NCI-H2196 (cell line): ENCODE results near the gene UNC80.

Experiments
- DNase-seq: peaks from one replicate; lab custom pipeline; 2025; ENCODE audit not compliant: unreplicated experiment; lab: John Stamatoyannopoulos, UW

Gene UNC80

DNA sequence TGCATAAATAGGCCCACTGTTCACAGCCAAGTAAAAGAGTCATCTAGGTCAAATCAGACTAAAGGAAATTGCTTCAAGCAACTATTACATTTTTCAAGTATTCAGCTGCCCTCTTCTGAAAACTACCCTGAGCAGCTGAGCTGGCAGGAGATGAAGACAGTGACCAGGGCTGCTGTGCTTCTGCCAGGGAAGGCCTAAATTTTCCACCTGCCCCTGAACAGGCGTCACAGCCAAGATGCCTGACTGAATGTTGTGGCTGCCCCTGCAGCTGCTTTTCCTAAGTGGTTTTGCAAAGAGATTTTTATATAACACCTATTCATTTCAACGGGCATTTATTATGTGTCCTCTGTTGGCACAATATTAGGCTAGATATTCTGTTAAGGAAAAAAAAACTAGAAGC, 134.1 kb downstream of the UNC80 start:
- peak; percentile 11 for DNase-seq

DNA sequence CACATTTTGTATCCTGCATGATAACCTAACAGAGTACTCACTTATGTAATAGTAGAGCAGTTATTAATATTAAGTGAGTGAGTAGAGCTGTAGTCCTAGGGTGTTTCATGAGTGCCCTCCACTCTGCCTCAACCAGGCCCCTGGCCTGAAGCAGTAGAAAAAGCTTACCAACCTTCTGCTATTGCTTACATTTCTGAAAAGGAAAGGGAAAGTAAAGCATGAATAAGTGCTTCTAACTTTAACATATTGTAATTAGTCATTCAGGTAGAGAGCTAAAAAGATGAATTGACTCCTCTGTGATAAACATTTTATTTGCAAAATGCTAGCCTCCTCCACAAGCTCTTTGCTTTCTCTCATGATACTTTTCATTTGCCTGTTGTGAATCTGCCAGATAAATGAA, 136.1 kb downstream of the UNC80 start:
- DNase-seq = no peak

DNA sequence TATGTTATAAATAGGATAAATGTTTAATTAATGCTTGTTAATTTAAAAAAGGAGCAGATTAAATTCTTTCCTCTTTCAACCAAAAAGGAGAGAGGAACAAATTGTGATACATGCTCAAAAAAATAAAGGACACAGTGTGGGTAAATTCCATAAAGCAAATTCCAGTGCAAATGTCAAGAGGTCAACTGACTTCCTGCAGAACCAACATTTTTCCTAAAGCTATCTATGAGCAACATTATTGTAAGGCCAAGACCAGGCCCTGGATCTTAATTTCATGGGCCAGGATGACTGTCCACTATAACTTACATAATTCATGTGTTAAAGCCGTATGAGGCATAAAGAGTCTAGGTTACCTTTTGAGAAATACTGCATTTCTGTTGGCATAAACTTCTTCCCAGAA, 136.9 kb downstream of the UNC80 start:
- no peak for DNase-seq

DNA sequence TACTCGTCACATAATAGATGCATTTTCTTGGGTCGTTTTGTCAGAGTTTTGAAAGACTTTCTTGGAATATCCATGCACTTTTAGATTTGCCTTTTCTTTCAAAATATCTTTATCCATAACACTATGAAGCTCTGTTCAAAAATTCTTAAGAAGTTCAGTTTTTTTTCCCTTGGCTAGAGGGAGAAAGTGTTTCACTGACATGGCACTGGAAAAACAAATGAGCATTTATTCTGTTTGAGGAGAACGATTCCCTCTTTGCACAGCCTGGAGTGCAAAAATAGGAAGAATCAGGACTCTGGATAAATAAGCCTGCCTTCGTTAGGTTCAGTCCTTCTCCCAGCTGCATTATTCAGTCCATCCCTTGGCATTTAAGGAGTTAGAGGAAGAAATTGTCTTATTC, 139.9 kb downstream of the UNC80 start:
- no peak for DNase-seq

DNA sequence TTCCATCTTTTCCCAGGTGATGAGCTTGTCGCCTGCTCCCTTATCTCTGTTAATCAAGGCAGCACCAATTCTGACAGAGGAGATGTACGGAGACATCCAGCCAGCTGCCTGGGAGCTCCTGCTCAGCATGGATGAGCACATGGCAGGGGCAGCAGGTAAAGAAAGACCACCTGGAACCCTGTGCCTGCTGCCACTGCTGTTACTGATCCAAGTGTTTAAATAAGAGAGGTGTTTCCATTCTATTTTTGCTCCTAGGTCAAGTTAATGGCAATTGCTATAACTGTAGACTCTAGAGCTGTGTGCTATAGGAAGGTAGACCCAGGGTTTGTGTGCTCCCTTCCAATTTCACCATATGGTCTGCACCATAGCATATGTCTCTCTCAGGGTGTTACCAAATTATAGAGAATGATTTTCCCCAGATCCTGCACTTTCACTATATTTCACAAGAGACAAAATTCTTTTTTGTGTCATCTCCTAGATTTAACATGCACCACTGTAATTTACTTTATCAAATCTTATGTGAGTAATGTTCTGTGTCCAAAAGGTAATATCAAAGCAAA, 142.2 kb downstream of the UNC80 start:
- no peak for DNase-seq

DNA sequence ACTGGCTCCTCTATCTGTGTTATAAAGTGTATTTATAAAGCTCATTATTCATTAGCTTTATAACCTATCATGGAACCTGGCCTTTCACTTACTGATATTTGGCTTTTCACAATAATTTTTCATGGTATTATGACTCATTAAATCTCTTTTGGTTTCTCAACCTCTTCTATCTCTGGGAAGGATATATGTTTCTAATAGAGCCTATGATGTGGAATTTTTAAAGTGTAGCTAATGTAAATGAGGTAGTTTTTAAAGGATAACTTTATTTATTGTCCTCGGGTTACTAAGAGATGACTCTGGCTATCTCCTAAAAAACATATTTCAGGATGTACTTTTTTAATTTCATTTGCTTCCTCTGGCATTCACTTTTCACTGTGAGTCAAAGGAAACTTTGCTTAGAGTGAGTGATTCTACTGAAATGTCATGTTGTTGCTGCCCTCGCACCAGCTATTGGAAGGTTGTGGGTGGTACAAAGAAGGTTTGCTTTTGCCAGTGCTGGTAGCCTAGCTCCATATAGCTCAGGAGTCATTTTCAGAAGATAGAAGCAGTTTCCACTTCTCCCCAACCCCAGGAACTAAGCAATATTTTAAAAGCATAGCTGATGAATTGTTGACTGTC, 145.6 kb downstream of the UNC80 start:
- no peak for DNase-seq

DNA sequence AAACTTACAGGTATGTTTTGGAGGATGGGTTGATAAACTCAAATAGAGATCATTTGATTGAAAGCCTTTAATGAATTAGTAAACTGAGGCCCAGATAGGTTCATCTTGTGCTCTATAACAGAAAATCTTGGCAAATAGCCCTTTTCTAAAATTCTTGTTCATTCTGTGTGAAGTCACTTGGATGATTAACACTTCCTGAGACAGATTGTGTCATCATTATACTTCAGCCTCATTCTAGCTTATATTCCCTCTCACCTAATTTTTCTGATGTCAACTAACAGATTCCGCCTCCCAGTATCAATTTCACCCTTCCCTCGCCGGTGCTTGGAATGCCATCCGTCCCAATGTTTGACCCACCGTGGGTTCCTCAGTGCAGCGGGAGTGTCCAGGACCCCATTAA, 146.6 kb downstream of the UNC80 start:
- DNase-seq = no peak

DNA sequence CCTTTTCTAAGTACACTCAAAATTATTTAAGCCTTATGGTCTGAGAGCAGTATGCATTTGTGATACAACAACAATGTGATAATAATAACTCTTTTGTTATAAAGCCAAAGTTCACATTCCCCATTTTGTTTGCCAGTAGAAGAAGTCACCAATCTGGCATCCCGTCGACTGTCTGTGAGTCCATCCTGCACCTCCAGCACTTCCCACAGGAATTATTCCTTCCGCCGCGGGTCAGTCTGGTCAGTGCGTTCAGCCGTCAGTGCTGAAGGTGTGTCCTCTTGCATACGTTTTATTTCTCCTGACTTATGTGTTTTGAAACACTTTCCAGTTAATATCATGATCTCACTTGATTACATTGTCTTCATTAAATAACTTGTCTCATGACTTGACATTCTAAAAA, 150.5 kb downstream of the UNC80 start:
- DNase-seq = no peak

DNA sequence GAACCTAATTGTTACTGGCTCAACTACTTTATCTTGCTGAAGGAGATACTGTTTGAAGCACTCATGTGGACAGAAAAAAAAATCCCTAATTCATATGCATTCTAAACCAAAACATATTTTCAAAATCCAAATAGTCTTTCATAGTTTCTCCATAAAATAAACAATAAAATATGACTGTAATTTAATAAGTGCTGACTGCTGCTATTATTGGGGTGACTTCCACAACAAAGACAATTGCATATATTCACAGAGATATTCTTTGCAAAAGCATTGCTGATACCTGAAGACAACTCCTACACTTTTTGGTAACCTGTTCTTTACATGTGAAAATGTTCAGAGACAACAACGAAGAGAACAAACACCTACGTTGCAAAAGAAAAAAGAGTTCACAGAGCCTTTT, 157.7 kb downstream of the UNC80 start:
- no peak for DNase-seq

DNA sequence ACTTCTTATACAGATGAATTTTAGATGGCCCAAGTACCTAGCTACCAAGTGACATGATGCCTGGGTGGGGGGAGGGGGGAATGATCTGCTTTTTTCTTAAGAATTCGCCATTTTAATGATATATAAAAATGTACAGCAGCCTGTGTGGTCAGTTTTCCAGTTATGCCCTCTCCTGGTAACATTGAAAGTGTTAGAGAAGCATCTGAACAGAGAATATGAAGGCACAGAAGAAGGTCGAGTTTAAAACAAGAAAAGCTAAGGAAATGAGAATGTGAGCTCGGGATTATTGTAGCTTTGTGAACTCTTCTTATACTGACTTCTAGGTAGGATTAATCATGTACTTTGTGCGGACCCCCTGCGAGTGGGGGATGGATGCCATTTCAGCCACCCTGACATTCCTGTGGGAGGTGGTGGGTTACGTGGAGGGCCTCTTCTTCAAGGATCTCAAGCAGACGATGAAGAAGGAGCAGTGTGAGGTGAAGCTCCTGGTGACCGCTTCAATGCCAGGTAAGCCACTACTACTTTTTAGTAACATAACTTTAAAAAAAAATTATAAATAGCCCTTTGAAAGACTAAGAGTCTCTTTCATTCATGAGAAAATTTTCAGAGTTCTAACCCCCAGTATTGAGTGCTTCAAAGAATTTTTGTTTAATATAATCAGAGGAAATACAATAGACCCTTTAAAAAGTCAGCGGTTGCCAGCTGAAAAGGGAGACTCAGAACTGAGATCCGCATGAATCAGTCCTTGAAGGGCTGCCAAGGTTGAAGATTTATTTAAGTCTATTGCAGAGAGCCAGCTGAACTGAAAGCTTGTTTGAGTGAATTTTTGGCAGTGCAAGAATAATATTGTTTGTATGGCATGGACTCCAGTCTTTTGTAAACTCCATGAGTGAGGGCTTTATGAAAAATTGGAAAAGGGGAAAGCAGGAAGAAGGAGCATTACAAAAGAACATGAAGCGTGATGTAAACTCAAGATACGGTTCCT, 162.2 kb downstream of the UNC80 start:
- DNase-seq = peak; percentile 44

DNA sequence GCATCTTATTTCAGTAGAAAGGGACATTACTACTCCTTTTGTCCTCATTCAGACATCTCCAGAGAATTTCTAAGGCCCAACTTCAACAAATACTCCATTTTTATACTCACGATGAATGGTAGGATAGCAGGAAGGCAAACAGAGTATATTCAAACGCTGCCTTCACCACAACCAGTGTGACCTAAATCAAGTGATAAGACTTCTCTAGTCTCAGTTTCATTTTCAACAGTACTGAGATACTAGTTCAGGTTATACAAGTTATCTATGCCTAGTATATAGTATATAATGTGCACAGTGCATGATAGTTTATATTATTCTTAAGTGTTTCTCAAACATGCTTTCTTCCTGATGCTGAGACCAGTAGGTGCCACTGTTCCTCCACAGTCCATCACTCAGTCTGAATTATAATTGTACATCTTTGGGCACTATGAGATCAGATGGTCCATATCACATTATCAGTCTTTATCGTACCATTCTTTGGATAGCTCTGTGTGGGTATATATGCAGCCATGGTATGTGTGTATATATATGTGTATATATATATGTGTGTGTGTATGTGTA, 164.6 kb downstream of the UNC80 start:
- DNase-seq = no peak

DNA sequence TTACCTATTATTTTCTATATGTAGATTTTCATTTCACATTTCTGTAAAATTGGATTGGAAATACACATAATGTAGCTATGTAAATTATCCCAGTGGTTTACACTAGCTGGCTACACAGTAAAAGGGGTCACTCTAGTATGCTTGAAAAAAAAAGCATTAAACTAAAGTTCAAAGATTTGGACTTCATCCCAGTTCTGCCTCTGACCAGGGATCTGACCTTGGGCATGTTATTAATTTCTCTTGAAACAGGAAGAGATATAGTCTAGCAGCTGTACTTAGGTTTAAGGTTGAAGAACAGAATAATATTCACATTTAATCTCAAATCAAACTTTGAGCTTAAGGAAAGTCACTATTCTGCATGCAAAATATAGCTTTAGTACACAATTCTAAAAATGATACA, 166.3 kb downstream of the UNC80 start:
- no peak for DNase-seq

DNA sequence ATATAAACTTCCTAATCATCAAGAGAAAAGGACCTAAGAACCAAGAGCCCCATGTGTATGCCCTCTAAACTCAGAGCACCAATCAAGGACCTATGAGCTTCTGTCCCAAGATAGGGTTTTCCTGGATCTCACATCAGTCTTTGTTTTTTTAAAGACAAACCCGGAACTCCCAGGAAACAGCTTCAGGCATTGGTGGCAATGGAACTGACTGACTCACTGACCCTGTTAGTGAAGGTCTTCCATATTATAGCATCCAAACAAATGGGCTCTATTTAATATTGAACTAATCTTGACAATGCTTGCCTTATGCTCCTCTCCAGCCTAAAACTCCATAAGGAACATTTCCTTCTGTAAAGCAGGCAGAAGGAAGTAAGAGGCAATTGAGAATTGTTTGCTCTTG, 167.3 kb downstream of the UNC80 start:
- DNase-seq = no peak

DNA sequence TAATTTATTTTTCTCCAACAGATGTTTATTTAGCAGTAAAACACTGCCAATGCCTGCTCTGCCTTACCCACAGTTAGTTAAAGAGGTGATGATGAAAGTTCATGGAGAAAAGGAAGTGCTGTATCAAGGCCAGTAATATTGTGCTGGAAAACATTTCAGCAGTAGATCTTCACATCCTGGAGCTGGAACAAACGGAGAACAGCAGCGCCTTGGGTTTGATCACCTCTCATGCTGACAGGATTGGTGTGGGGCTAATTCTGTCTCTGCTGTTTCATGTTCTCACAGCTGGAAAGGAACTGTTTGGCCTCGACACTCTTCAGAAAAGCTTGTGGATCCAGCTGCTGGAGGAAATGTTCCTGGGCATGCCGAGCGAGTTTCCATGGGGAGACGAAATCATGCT, 169.3 kb downstream of the UNC80 start:
- no peak for DNase-seq

DNA sequence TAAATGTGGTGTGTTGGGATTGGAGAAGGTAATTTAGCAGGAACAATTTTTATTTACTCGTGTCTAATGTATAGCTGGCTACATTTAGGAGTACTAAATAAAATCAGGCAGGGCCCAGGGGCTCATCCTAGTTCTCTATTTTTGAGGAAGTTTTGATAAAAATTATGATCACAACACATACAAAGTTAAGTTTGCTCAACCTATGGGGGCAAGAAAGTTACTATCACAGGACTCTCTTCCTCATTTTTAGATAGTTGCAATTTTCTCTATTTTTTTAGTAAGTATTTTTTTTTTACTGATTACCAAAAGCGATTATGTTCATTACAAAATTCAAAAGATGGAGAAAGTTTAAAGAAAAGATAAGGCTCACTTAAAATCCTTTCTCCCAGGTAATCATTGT, 170.8 kb downstream of the UNC80 start:
- DNase-seq = no peak

DNA sequence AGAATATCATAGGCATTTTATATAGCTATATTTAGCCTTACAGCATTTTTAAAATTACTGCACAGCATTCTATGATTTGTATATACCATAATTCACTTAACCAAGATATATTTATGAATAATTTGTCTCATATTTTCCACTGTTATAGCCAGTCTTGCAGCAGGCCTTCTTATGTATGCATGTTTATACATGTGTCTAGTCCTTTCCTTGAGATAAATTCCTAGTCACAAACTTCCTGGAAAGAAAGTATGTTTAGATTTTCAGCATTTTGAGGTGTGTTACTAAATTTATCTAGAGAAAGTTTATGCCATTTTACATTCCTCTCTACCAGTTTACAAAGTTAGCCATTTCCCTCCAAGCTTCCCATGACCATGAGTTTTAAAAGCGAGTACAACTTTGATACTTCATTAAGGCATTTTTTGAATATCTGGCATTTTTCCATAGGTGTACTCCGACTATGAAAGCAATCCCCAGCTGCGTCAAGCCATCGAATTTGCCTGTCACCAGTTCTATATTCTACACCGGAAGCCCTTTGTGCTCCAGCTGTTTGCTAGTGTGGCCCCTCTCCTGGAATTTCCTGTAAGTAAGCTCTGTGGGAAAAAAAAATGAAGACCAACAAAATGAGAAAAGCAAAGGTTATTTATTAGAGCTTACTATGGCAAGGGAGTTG, 171.4 kb downstream of the UNC80 start:
- no peak for DNase-seq

DNA sequence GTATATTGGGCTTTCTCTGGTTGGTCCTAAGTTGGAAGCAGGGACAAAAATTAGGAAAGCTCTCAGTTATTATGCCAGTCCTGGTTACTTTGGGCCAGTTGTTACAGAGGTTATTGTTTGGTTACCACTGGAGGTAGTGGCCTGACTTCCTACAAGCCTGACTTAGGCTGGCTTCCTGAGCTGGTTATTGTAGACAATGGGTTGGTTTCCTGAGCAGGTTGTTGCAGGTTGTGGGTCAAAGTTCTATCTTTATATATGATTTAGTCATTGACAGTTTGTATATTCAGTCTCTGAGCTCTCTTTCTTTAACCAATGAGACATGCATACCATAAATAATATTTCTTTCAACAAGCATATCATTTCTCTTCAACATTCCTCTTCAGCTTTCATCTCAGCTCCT, 172.1 kb downstream of the UNC80 start:
- DNase-seq = no peak

DNA sequence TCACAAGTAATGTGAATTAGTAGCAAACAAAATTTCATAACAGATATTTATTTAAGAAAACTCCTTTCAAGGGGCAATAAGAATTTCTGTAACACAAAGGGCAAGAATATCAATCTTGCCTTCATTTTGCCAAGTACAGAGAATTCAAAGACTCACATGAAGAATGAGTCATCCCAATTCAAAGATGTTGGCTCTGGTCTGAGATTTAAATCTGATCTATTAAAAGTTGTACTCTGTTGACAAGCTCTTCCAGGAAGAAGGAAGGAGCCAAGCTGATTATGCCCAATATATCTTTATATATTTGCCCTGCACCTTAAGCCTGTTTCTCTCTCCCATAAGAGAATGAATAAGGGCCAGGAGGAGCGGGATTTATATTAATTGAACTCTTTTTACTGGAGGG, 174.9 kb downstream of the UNC80 start:
- no peak for DNase-seq

DNA sequence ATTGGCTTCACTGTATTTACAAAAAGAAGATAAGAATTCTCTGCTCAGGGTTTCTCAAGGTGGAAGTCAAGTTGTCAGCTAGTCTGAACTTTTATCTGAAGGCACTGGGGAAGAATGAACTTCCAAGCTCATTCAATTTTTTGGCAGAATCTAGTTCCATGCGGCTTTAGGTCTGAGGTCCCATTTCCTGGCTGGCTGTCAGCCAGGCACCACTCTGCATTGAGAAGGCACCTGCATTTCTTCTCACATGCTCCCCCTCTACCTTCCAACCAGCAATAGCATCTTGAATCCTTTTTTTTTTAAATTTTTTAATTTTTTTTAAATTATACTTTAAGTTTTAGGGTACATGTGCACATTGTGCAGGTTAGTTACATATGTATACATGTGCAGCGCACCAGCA, 184.6 kb downstream of the UNC80 start:
- peak; percentile 51 for DNase-seq

DNA sequence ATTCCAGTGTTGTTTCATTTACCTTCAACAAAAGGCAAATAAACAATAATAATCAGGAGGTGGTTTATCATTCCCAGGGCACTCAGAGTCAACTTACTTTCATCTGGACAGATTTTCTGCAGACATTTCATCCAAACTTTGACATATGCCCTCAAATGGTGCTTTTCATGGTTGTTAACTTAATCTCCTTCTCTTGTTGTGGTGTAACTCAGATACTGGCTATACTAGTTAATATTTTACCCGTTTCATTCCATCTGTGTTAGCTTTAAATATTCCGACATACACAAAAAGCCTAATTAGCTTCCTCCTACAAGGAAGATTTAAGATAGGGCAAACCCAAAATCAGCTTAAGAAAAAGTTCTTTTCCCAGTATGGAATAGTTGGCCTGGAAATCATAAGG, 186.4 kb downstream of the UNC80 start:
- no peak for DNase-seq

DNA sequence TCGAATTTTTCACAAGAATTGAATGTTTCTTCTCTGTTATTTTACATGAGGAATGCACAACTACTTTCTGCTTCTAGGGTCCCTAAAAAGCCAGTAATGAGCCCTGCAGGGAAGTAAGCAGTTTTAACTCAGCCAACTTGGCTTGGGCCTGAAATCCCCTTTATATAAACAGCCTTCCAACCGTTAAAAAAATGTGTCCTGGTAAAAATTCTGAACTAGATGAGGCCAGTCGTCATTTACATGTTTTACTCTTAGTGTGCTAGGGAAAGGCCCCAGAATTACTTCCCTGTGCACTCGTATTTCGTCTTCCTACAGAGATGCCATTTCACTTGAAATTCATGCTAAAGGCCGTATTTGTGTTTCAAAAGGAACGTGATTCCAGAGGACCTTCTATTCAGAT, 188.4 kb downstream of the UNC80 start:
- no peak for DNase-seq
